ENCODE measurements around the gene USH1G. TPM values are rescaled to one million over a fixed set of nuclear protein-coding genes. Genes with fewer than 3 reads are reported as not detected.

The USH1G gene
- total and polyA plus RNA-seq, 2 of the 13 experiments (the other 11 are each of a cell fraction or from before 2014, with no cell fraction given) = 0.04 TPM; not detected in 1

DNA sequence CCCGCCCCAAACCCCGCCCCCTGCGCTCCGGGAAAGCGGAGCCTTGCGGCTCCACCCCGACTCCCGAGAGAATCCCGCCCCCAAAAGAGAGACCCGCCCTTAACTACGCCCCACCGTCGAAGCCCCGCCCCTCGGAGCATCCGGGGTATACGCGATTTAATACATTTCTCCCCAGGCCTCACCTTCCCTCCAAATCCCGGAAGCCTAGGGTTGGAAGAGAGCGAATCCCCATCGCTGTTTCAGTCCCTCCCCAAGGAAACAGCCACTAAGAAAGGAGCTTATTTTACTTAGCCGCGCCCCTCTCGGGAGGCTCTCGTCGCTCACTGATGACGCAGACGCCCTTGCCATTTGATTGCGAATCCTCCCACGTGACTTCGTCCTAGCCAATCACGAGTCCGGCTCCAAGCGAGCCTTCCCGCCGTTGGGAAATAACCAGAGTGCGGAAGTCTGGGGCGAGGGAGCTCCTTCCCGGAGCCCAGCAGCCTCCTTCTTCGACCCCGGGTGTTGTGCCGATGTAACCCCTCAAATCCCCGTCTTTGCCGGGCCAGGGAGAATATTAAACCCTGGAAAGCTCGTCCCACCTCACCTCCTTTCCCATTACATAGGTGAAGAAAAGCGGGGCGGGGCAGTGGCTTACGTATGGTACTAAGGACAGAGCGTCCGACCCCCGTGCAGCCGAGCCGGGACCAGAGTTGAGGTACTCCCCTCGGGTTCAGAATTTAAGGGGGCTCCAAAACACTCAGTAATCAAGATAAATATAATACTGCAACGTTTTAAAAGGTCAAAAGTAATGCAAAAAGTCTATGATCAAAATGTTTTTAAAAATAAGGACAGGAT is 49.8 kb downstream of the USH1G start (continued):
- TF ChIP-seq, protein P1, sequence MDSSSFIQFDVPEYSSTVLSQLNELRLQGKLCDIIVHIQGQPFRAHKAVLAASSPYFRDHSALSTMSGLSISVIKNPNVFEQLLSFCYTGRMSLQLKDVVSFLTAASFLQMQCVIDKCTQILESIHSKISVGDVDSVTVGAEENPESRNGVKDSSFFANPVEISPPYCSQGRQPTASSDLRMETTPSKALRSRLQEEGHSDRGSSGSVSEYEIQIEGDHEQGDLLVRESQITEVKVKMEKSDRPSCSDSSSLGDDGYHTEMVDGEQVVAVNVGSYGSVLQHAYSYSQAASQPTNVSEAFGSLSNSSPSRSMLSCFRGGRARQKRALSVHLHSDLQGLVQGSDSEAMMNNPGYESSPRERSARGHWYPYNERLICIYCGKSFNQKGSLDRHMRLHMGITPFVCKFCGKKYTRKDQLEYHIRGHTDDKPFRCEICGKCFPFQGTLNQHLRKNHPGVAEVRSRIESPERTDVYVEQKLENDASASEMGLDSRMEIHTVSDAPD (CRISPR knock-in tag; IDR thresholded peaks at IDR 0.05) = no peak
- TF ChIP-seq, protein P2, sequence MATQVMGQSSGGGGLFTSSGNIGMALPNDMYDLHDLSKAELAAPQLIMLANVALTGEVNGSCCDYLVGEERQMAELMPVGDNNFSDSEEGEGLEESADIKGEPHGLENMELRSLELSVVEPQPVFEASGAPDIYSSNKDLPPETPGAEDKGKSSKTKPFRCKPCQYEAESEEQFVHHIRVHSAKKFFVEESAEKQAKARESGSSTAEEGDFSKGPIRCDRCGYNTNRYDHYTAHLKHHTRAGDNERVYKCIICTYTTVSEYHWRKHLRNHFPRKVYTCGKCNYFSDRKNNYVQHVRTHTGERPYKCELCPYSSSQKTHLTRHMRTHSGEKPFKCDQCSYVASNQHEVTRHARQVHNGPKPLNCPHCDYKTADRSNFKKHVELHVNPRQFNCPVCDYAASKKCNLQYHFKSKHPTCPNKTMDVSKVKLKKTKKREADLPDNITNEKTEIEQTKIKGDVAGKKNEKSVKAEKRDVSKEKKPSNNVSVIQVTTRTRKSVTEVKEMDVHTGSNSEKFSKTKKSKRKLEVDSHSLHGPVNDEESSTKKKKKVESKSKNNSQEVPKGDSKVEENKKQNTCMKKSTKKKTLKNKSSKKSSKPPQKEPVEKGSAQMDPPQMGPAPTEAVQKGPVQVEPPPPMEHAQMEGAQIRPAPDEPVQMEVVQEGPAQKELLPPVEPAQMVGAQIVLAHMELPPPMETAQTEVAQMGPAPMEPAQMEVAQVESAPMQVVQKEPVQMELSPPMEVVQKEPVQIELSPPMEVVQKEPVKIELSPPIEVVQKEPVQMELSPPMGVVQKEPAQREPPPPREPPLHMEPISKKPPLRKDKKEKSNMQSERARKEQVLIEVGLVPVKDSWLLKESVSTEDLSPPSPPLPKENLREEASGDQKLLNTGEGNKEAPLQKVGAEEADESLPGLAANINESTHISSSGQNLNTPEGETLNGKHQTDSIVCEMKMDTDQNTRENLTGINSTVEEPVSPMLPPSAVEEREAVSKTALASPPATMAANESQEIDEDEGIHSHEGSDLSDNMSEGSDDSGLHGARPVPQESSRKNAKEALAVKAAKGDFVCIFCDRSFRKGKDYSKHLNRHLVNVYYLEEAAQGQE (IDR thresholded peaks at IDR 0.05; ENCODE audit: borderline replicate concordance in 1 of 2, low read depth in 1 of 2, low read length in 2 of 2) = no peak; a peak in 1 of 4 replicates
- TF ChIP-seq HMGA1 (CRISPR knock-in tag; conservative IDR thresholded peaks at IDR 0.05) (no peak), ZNF616 (CRISPR knock-in tag; IDR thresholded peaks at IDR 0.05; ENCODE audit: low read depth) (no peak), U2AF2 (IDR thresholded peaks at IDR 0.05; ENCODE audit: low read depth, low read length) (no peak), ARNTL (CRISPR knock-in tag; IDR thresholded peaks at IDR 0.05) (no peak), KLF16 (CRISPR knock-in tag; IDR thresholded peaks at IDR 0.05) (peak in 1 of 2 experiments; percentile 59; a peak in 2 of 4 replicates), ZSCAN20 (CRISPR knock-in tag; IDR thresholded peaks at IDR 0.05; ENCODE audit: borderline replicate concordance) (no peak), MZF1 (CRISPR knock-in tag; IDR thresholded peaks at IDR 0.05; ENCODE audit: borderline replicate concordance) (no peak), GABPB1 (CRISPR knock-in tag; IDR thresholded peaks at IDR 0.05) (peak; percentile 79), CC2D1A (CRISPR knock-in tag; IDR thresholded peaks at IDR 0.05) (no peak), ZNF629 (CRISPR knock-in tag; conservative IDR thresholded peaks at IDR 0.05) (no peak), ZNF777 (CRISPR knock-in tag; IDR thresholded peaks at IDR 0.05) (no peak; the same call in 1 of the 2 replicates)
- TF ChIP-seq, protein P3, sequence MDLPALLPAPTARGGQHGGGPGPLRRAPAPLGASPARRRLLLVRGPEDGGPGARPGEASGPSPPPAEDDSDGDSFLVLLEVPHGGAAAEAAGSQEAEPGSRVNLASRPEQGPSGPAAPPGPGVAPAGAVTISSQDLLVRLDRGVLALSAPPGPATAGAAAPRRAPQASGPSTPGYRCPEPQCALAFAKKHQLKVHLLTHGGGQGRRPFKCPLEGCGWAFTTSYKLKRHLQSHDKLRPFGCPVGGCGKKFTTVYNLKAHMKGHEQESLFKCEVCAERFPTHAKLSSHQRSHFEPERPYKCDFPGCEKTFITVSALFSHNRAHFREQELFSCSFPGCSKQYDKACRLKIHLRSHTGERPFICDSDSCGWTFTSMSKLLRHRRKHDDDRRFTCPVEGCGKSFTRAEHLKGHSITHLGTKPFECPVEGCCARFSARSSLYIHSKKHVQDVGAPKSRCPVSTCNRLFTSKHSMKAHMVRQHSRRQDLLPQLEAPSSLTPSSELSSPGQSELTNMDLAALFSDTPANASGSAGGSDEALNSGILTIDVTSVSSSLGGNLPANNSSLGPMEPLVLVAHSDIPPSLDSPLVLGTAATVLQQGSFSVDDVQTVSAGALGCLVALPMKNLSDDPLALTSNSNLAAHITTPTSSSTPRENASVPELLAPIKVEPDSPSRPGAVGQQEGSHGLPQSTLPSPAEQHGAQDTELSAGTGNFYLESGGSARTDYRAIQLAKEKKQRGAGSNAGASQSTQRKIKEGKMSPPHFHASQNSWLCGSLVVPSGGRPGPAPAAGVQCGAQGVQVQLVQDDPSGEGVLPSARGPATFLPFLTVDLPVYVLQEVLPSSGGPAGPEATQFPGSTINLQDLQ (CRISPR knock-in tag; IDR thresholded peaks at IDR 0.05) = no peak
- TF ChIP-seq, protein P4, sequence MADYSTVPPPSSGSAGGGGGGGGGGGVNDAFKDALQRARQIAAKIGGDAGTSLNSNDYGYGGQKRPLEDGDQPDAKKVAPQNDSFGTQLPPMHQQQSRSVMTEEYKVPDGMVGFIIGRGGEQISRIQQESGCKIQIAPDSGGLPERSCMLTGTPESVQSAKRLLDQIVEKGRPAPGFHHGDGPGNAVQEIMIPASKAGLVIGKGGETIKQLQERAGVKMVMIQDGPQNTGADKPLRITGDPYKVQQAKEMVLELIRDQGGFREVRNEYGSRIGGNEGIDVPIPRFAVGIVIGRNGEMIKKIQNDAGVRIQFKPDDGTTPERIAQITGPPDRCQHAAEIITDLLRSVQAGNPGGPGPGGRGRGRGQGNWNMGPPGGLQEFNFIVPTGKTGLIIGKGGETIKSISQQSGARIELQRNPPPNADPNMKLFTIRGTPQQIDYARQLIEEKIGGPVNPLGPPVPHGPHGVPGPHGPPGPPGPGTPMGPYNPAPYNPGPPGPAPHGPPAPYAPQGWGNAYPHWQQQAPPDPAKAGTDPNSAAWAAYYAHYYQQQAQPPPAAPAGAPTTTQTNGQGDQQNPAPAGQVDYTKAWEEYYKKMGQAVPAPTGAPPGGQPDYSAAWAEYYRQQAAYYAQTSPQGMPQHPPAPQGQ (CRISPR knock-in tag; IDR thresholded peaks at IDR 0.05; ENCODE audit: borderline replicate concordance) = no peak
- TF ChIP-seq, protein P5, sequence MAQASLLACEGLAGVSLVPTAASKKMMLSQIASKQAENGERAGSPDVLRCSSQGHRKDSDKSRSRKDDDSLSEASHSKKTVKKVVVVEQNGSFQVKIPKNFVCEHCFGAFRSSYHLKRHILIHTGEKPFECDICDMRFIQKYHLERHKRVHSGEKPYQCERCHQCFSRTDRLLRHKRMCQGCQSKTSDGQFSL (CRISPR knock-in tag; IDR thresholded peaks at IDR 0.05) = no peak

All from HepG2 (cell line).